ENCODE results near the gene CTNNAL1.

GRCh38 chr9:109050444-109050843 lies 37.1 kb upstream of the CTNNAL1 start:
- TF ChIP-seq CTCF (IDR thresholded peaks at IDR 0.05; ENCODE audit: extremely low read depth in 1 of 2, insufficient read depth in 1 of 2, low read depth in 1 of 2, low read length in 2 of 2) (no peak), POLR2AphosphoS5 (IDR thresholded peaks at IDR 0.05; ENCODE audit: insufficient read depth, low read depth, low read length) (no peak)
